Measurements from ENCODE around the gene STK25. TPM values are rescaled to one million over a fixed set of nuclear protein-coding genes. Genes with fewer than 3 reads are reported as not detected.

Gene STK25
- polyA plus RNA-seq, 6 donors from 2014 or later = 82.2 to 148 (median 87.7) TPM

- Mint-ChIP-seq H3K9me3 (peaks cover 0 to 4% (median 0%) of the 10 kb centered on the region in 7 donors), H3K36me3 (no peaks in the 10 kb centered on the region), H3K27me3 (peaks cover 10 to 25% (median 16%) of the 10 kb centered on the region in 3 donors), H3K4me1 (no peaks in the 10 kb centered on the region), H3K27ac (no peak overlapping the region), H3K4me3 (no peak overlapping the region)
- DNase-seq (no peak), ATAC-seq (ENCODE audit: low read depth in 2 of 2) (no peak)
Observed at GRCh38 chr2:241546771-241547498, 38.6 kb upstream of the STK25 start.

- peaks cover 0 to 15% (median 12%) of the 10 kb centered on the region in 3 donors for H3K27me3 Mint-ChIP-seq
Observed at GRCh38 chr2:241545523-241546473, 37.4 kb upstream of the STK25 start.

GRCh38 chr2:241545106-241545505 lies 36.7 kb upstream of the STK25 start:
- H3K27me3 Mint-ChIP-seq = peaks cover 0 to 20% (median 16%) of the 10 kb centered on the region in 3 donors
- no peak overlapping the region for H3K4me3 Mint-ChIP-seq
- H3K4me1 Mint-ChIP-seq = peaks cover 4 to 5% (median 5%) of the 10 kb centered on the region in 3 donors
- no peaks in the 10 kb centered on the region for H3K36me3 Mint-ChIP-seq
- ATAC-seq (ENCODE audit: low read depth in 2 of 2) = no peak
- H3K27ac Mint-ChIP-seq = no peak overlapping the region
- H3K9me3 Mint-ChIP-seq = peaks cover 0 to 4% (median 0%) of the 10 kb centered on the region in 7 donors
- DNase-seq = no peak

More at GRCh38 chr2:241545523-241546473, 37.4 kb upstream of the STK25 start:
- Mint-ChIP-seq H3K4me3 (no peak overlapping the region), H3K4me1 (peaks cover 0 to 1% (median under 1%) of the 10 kb centered on the region in 3 donors), H3K9me3 (peaks cover 0 to 4% (median 0%) of the 10 kb centered on the region in 7 donors), H3K36me3 (no peaks in the 10 kb centered on the region), H3K27ac (no peak overlapping the region)
- ATAC-seq (ENCODE audit: low read depth in 2 of 2) (no peak), DNase-seq (no peak)

- H3K4me1 Mint-ChIP-seq = peaks cover 4 to 5% (median 5%) of the 10 kb centered on the region in 3 donors
- H3K27ac Mint-ChIP-seq = no peak overlapping the region
- H3K27me3 Mint-ChIP-seq = peaks cover 11 to 35% (median 16%) of the 10 kb centered on the region in 3 donors
- DNase-seq (no peak), ATAC-seq (ENCODE audit: low read depth in 2 of 2) (no peak)
- no peaks in the 10 kb centered on the region for H3K36me3 Mint-ChIP-seq
- H3K9me3 Mint-ChIP-seq = peaks cover 0 to 4% (median 0%) of the 10 kb centered on the region in 7 donors
- peak overlapping the region in 2 of 8 donors; percentile 9 to 51 for H3K4me3 Mint-ChIP-seq
Observed at GRCh38 chr2:241542278-241542605, 33.9 kb upstream of the STK25 start.

GRCh38 chr2:241541564-241542277 lies 33.3 kb upstream of the STK25 start:
- Mint-ChIP-seq H3K36me3 (no peaks in the 10 kb centered on the region), H3K4me3 (peak overlapping the region in 2 of 8 donors; percentile 51 to 83), H3K27me3 (peaks cover 11 to 35% (median 16%) of the 10 kb centered on the region in 3 donors), H3K27ac (no peak overlapping the region), H3K4me1 (peaks cover 4 to 5% (median 5%) of the 10 kb centered on the region in 3 donors), H3K9me3 (peaks cover 0 to 4% (median 0%) of the 10 kb centered on the region in 7 donors)
- DNase-seq (no peak), ATAC-seq (ENCODE audit: low read depth in 2 of 2) (no peak)

- DNase-seq (peak; percentile 47), ATAC-seq (ENCODE audit: low read depth in 2 of 2) (peak; percentile 77 to 80)
- H3K4me3 Mint-ChIP-seq = peak overlapping the region in 7 of 8 donors; percentile 81 to 88 (median 84)
- H3K27ac Mint-ChIP-seq = peak overlapping the region in 1 of 6 donors; percentile 26
- H3K4me1 Mint-ChIP-seq = peaks cover 4 to 5% (median 5%) of the 10 kb centered on the region in 3 donors
- H3K9me3 Mint-ChIP-seq = peaks cover 0 to 4% (median 0%) of the 10 kb centered on the region in 7 donors
- H3K27me3 Mint-ChIP-seq = peaks cover 11 to 35% (median 16%) of the 10 kb centered on the region in 3 donors
- no peaks in the 10 kb centered on the region for H3K36me3 Mint-ChIP-seq
Observed at GRCh38 chr2:241540771-241541561, 32.6 kb upstream of the STK25 start.

- peak overlapping the region in 7 of 8 donors; percentile 81 to 88 (median 84) for H3K4me3 Mint-ChIP-seq
- no peaks in the 10 kb centered on the region for H3K36me3 Mint-ChIP-seq
- no peak for ATAC-seq (ENCODE audit: low read depth in 2 of 2)
- peaks cover 0 to 4% (median 0%) of the 10 kb centered on the region in 7 donors for H3K9me3 Mint-ChIP-seq
- peaks cover 11 to 35% (median 16%) of the 10 kb centered on the region in 3 donors for H3K27me3 Mint-ChIP-seq
- peak overlapping the region in 1 of 6 donors; percentile 26 for H3K27ac Mint-ChIP-seq
- H3K4me1 Mint-ChIP-seq = peaks cover 4 to 5% (median 5%) of the 10 kb centered on the region in 3 donors
- no peak for DNase-seq
Observed at GRCh38 chr2:241540401-241540770, 32.0 kb upstream of the STK25 start.

- DNase-seq (no peak), ATAC-seq (ENCODE audit: low read depth in 2 of 2) (no peak)
- H3K4me1 Mint-ChIP-seq = peaks cover 4 to 5% (median 5%) of the 10 kb centered on the region in 3 donors
- peaks cover 11 to 35% (median 16%) of the 10 kb centered on the region in 3 donors for H3K27me3 Mint-ChIP-seq
- H3K36me3 Mint-ChIP-seq = no peaks in the 10 kb centered on the region
- peak overlapping the region in 2 of 8 donors; percentile 32 to 35 for H3K4me3 Mint-ChIP-seq
- H3K9me3 Mint-ChIP-seq = peaks cover 0 to 4% (median 0%) of the 10 kb centered on the region in 7 donors
- peak overlapping the region in 1 of 6 donors; percentile 38 for H3K27ac Mint-ChIP-seq
Observed at GRCh38 chr2:241539616-241540374, 31.4 kb upstream of the STK25 start.

- H3K36me3 Mint-ChIP-seq = no peaks in the 10 kb centered on the region
- ATAC-seq (ENCODE audit: low read depth in 2 of 2) = no peak
- peaks cover 4 to 5% (median 5%) of the 10 kb centered on the region in 3 donors for H3K4me1 Mint-ChIP-seq
- no peak for DNase-seq
- H3K4me3 Mint-ChIP-seq = peak overlapping the region in 2 of 8 donors; percentile 38 to 42
- peaks cover 0 to 4% (median 0%) of the 10 kb centered on the region in 7 donors for H3K9me3 Mint-ChIP-seq
- peak overlapping the region in 1 of 6 donors; percentile 47 for H3K27ac Mint-ChIP-seq
- H3K27me3 Mint-ChIP-seq = peaks cover 11 to 40% (median 13%) of the 10 kb centered on the region in 3 donors
Observed at GRCh38 chr2:241538838-241539615, 30.6 kb upstream of the STK25 start.

GRCh38 chr2:241535871-241536655 lies 27.7 kb upstream of the STK25 start:
- DNase-seq (no peak), ATAC-seq (ENCODE audit: low read depth in 2 of 2) (no peak)
- Mint-ChIP-seq H3K27ac (no peak overlapping the region), H3K27me3 (peaks cover 5 to 35% (median 11%) of the 10 kb centered on the region in 3 donors), H3K9me3 (peaks cover 0 to 4% (median 0%) of the 10 kb centered on the region in 7 donors), H3K4me3 (no peak overlapping the region), H3K36me3 (no peaks in the 10 kb centered on the region), H3K4me1 (peaks cover 4 to 5% (median 5%) of the 10 kb centered on the region in 3 donors)

All from naive B cell (primary cell).